Activated T-cell treated with anti-CD3 and anti-CD28 coated beads, Interleukin-2, amount 50 U/mL, for 24 hours (primary cell): ENCODE data around the gene COL28A1.
"Not testable (repeated sequence)": the region's sequence is repeated elsewhere in the genome, so short reads cannot be mapped to it uniquely, and the experiment has no call there.

Experiments
- DNase-seq: peaks from one replicate; pipeline ENCODE4 v3.0.0-alpha.2; 2020
- H3K27ac Mint-ChIP-seq: 2 replicates; pipeline ENCODE4 v1.8.0; 2020; ENCODE audit warnings: mild to moderate bottlenecking, mixed read lengths
- H3K27me3 Mint-ChIP-seq: 2 replicates; pipeline ENCODE4 v1.8.0; 2020; ENCODE audit warnings: mixed read lengths
- H3K36me3 Mint-ChIP-seq: 2 replicates; pipeline ENCODE4 v1.8.0; 2020; ENCODE audit warnings: low read depth, mixed read lengths
- H3K4me1 Mint-ChIP-seq: 2 replicates; pipeline ENCODE4 v1.8.0; 2020; ENCODE audit warnings: low read depth, mixed read lengths
- H3K4me3 Mint-ChIP-seq: 2 replicates; pipeline ENCODE4 v1.8.0; 2020; ENCODE audit warnings: mild to moderate bottlenecking, moderate library complexity, mixed read lengths
- H3K9me3 Mint-ChIP-seq: 2 replicates; pipeline ENCODE4 v1.8.0; 2020; ENCODE audit warnings: mixed read lengths

Gene COL28A1

DNA sequence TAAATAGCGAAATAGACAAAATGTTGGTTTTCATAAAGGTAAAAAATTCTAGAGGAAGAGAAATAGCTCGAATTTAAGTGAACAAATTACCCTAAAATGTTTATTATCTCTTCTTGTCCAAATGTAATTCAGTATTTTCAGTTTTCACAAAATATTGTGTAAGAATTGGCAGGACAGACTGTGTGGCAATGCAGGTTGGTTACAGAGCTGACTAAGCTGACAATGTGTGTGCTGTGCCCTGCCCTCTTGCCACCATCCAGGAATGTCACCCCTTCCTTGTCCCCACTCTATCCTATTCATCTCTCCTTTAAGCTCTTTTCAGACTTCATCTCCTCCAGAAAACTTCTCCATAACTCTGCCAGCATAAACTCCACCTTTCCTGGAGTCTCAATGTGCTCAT, 46.1 kb downstream of the COL28A1 start:
- no peak overlapping the region for H3K4me3 Mint-ChIP-seq
- no peak for DNase-seq
- H3K9me3 Mint-ChIP-seq = peaks cover 14% of the 10 kb centered on the region
- no peaks in the 10 kb centered on the region for H3K27me3 Mint-ChIP-seq
- H3K27ac Mint-ChIP-seq = no peak overlapping the region
- H3K36me3 Mint-ChIP-seq = no peaks in the 10 kb centered on the region
- no peaks in the 10 kb centered on the region for H3K4me1 Mint-ChIP-seq

DNA sequence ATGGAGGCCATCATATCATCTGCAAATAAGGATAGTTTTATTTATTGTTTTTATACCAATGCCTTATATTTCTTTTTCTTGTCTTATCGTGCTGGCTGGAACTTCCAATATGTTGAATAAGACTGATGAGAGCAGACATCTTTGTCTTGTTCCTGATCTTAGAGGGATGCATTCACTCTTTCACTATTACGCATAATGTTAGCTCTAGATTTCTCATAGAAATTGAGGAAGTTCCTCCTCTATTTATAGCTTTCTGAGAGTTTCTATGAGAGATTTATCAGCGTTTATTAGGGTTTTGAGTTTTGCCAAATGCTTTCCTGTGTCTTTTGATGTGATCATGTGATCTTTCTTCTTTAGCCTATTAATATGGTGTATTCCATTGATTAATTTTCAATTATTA, 49.3 kb downstream of the COL28A1 start:
- no peaks in the 10 kb centered on the region for H3K36me3 Mint-ChIP-seq
- H3K4me1 Mint-ChIP-seq = no peaks in the 10 kb centered on the region
- no peak overlapping the region for H3K27ac Mint-ChIP-seq
- no peak overlapping the region for H3K4me3 Mint-ChIP-seq
- H3K27me3 Mint-ChIP-seq = no peaks in the 10 kb centered on the region
- H3K9me3 Mint-ChIP-seq = peaks cover 22% of the 10 kb centered on the region
- DNase-seq = no peak

DNA sequence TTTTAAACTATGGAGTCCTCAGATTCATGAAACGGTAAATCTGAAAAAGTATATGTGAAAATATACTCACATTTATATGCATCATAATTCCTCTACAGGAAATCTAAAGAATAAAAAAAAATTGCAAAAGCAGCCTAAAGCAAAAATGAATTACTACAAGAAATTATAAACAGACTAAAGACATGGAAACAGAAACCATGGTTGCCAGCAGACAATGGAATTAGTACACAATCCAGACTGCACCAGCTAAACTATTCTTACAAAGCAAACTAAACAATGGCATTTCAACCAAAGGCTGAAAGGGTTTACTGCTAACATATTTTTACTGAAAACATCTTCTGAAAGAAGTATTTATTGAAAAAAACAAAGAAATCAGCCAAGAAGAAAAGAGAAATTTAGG, 51.6 kb downstream of the COL28A1 start:
- no peak overlapping the region for H3K4me3 Mint-ChIP-seq
- peaks cover 3% of the 10 kb centered on the region for H3K27me3 Mint-ChIP-seq
- H3K4me1 Mint-ChIP-seq = no peaks in the 10 kb centered on the region
- no peak for DNase-seq
- peaks cover 22% of the 10 kb centered on the region for H3K9me3 Mint-ChIP-seq
- H3K27ac Mint-ChIP-seq = no peak overlapping the region
- no peaks in the 10 kb centered on the region for H3K36me3 Mint-ChIP-seq

DNA sequence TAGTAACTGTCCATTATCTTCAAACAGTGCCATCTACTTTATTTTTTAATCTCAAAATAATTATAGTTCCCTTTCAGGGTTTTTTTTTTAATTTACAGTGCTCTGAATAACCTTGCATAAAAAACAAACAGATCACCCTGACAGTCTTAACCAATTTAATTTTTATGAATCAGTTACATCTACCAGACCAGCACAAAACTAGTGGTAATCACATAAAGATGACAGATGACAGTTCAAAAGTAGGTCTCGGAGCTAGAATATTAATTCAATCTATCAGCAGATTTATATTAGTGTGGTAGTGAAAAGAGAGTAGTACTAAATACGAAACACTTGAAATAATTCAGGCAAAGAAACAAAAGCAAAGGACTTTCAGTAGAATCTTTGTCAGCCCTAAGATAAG, 53.9 kb downstream of the COL28A1 start:
- Mint-ChIP-seq H3K4me3 (no peak overlapping the region), H3K27ac (no peak overlapping the region), H3K36me3 (no peaks in the 10 kb centered on the region), H3K9me3 (peaks cover 15% of the 10 kb centered on the region), H3K4me1 (no peaks in the 10 kb centered on the region), H3K27me3 (peaks cover 3% of the 10 kb centered on the region)
- no peak for DNase-seq

DNA sequence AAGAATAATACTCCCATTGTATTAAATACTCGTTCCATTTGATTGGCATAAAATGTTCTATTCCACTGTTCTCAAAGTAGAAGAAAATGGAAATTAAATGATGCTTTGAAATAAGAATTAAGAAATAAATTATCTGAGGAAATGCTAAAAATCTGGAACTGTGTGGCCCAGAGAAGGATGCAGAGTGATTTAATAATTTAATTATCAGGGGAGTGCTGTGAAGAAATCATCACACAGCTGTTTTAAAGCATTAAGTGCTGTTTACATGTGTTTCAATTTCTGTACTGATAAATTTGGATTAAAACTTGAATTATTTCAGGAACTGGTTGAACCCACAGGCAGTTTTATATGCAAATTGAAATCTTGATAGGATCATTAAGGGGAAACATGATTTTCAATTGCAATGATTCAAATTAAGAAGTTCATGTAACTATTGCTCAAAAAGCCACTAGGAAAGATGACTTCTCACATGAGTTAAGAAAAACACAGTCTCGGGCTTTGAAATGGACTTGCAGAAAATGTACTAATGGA, 56.3 kb downstream of the COL28A1 start:
- Mint-ChIP-seq H3K36me3 (no peaks in the 10 kb centered on the region), H3K27me3 (peaks cover 3% of the 10 kb centered on the region), H3K4me3 (no peak overlapping the region), H3K9me3 (peaks cover 6% of the 10 kb centered on the region), H3K4me1 (no peaks in the 10 kb centered on the region), H3K27ac (no peak overlapping the region)
- no peak for DNase-seq

DNA sequence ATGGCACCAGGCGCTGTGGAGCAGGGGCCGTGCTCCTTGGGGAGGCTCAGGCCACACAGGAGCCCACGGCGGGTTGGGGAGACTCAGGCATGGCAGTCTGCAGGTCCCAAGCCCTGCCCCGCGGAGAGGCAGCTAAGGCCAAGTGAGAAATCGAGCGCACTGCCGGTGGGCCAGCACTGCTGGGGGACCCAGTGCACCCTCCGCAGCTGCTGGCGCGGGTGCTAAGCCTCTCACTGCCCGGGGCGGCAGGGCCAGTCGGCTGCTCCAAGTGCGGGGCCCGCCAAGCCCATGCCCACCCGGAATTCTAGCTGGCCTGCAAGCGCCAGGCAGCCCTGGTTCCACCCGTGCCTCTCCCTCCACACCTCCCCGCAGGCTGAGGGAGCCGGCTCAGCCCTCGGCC, 57.1 kb downstream of the COL28A1 start:
- H3K4me3 Mint-ChIP-seq = no peak overlapping the region
- no peaks in the 10 kb centered on the region for H3K36me3 Mint-ChIP-seq
- H3K9me3 Mint-ChIP-seq = peaks cover 6% of the 10 kb centered on the region
- H3K27ac Mint-ChIP-seq = no peak overlapping the region
- H3K4me1 Mint-ChIP-seq = no peaks in the 10 kb centered on the region
- DNase-seq = no peak
- peaks cover 3% of the 10 kb centered on the region for H3K27me3 Mint-ChIP-seq

DNA sequence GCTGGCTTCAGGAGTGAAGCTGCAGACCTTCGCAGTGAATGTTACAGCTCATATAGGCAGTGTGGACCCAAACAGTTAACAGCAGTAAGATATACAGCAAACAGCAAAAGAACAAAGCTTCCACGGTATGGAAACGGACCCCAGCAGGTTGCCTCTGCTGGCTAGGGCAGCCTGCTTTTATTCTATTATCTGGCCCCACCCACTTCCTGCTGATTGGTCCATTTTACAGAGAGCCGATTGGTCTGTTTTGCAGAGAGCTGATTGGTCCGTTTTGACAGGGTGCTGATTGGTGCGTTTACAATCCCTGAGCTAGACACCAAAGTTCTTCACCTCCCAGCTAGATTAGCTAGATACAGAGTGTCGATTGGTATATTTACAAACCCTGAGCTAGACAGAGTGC, 58.0 kb downstream of the COL28A1 start:
- not testable (repeated sequence) for H3K27ac Mint-ChIP-seq, H3K36me3 Mint-ChIP-seq, H3K9me3 Mint-ChIP-seq, H3K27me3 Mint-ChIP-seq, DNase-seq, H3K4me3 Mint-ChIP-seq, H3K4me1 Mint-ChIP-seq

DNA sequence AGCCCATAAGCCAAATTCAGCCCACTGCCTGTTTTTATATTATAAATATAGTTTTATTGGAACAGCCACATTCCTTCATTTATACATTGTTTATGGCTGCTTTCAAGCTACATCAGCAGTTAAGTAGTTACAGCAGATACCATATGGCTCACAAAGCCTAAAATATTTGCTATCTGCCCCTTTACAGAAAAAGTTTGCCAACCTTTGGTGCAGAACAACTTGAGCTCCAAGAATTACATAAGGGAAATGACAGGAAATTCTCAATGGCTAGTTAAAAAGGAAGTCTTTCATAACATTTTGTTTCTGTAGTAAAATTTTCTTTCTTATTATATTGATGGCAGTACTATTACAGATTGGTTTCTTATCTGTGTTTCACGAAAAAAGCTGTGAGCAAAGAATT, 59.3 kb downstream of the COL28A1 start:
- no peaks in the 10 kb centered on the region for H3K9me3 Mint-ChIP-seq
- H3K27me3 Mint-ChIP-seq = peaks cover 3% of the 10 kb centered on the region
- no peak overlapping the region for H3K4me3 Mint-ChIP-seq
- no peak overlapping the region for H3K27ac Mint-ChIP-seq
- DNase-seq = no peak
- H3K4me1 Mint-ChIP-seq = no peaks in the 10 kb centered on the region
- H3K36me3 Mint-ChIP-seq = no peaks in the 10 kb centered on the region

DNA sequence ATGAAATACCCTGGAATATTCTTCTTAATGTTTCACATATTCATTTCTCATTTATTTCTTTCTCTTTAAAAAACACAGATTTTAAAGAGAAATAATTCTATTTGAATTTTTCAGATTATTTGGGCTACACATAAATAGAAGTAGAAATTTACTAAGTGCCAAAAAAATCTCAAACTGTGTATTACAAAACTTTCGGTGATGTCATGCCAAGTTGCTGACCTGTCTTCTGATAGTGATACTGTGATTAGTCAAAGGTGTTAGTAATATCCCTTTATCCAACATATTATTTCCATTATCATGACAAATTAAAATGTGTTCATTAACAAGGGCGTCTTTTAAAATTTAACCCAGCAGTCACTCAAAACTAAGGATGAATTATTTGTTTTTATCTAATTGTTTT, 60.1 kb downstream of the COL28A1 start:
- H3K4me1 Mint-ChIP-seq = no peaks in the 10 kb centered on the region
- no peak for DNase-seq
- H3K36me3 Mint-ChIP-seq = no peaks in the 10 kb centered on the region
- no peak overlapping the region for H3K4me3 Mint-ChIP-seq
- no peaks in the 10 kb centered on the region for H3K9me3 Mint-ChIP-seq
- peaks cover 3% of the 10 kb centered on the region for H3K27me3 Mint-ChIP-seq
- no peak overlapping the region for H3K27ac Mint-ChIP-seq

DNA sequence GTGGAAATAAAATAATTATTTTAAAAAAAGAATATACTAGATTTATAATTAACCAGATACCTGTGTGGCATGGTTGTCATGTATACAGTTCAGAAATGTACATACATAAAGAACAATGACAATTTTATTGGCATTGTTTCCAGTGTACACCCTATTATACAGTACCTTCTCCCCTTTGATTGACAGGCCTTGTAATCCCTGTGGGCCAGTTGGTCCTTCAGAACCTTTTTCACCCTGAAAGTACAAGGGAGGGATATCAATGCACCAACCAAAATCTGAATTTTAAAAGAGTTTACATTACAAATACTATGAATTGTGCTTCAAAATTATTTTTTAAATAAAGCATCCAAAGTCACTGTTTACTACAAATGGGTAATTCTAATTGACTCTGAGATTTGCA, 61.2 kb downstream of the COL28A1 start:
- no peak for DNase-seq
- Mint-ChIP-seq H3K4me3 (no peak overlapping the region), H3K27me3 (no peaks in the 10 kb centered on the region), H3K27ac (no peak overlapping the region), H3K4me1 (no peaks in the 10 kb centered on the region), H3K9me3 (no peaks in the 10 kb centered on the region), H3K36me3 (no peaks in the 10 kb centered on the region)

DNA sequence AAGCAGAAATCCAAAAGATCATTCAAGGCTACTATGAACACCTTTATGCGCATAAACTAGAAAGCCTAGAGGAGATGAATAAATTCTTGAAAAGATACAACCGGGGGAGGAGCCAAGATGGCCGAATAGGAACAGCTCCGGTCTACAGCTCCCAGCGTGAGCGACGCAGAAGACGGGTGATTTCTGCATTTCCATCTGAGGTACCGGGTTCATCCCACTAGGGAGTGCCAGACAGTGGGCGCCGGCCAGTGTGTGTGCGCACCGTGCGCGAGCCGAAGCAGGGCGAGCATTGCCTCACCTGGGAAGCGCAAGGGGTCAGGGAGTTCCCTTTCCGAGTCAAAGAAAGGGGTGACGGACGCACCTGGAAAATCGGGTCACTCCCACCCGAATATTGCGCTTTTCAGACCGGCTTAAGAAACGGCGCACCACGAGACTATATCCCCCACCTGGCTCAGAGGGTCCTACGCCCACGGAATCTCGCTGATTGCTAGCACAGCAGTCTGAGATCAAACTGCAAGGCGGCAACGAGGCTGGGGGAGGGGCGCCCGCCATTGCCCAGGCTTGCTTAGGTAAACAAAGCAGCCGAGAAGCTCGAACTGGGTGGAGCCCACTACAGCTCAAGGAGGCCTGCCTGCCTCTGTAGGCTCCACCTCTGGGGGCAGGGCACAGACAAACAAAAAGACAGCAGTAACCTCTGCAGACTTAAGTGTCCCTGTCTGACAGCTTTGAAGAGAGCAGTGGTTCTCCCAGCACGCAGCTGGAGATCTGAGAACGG, 70.5 kb downstream of the COL28A1 start:
- H3K4me3 Mint-ChIP-seq, H3K4me1 Mint-ChIP-seq: not testable (repeated sequence)

DNA sequence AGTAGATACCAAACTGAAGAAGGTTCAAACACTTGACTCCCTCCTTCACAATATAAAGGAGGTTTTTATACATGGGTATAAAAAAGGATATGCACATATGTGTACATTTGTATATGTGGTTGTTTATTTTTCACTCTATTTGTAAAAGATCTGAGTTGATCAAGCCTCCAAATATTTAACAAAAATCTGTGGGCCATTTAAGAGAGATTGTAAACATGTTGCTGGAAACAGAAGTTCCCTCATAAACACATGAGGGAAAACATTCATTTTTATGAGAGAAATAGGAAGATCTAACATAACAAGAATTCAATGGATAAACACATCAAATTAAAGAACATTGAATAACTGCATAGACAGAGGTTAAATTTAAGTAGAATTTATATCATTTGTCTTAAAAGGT, 81.7 kb downstream of the COL28A1 start:
- Mint-ChIP-seq H3K36me3 (no peaks in the 10 kb centered on the region), H3K27me3 (no peaks in the 10 kb centered on the region), H3K27ac (no peak overlapping the region), H3K9me3 (peaks cover 8% of the 10 kb centered on the region), H3K4me1 (no peaks in the 10 kb centered on the region), H3K4me3 (no peak overlapping the region)
- DNase-seq = no peak

More for the DNA sequence above, 70.5 kb downstream of the COL28A1 start:
- H3K9me3 Mint-ChIP-seq, H3K36me3 Mint-ChIP-seq, H3K27ac Mint-ChIP-seq, DNase-seq, H3K27me3 Mint-ChIP-seq: not testable (repeated sequence)

DNA sequence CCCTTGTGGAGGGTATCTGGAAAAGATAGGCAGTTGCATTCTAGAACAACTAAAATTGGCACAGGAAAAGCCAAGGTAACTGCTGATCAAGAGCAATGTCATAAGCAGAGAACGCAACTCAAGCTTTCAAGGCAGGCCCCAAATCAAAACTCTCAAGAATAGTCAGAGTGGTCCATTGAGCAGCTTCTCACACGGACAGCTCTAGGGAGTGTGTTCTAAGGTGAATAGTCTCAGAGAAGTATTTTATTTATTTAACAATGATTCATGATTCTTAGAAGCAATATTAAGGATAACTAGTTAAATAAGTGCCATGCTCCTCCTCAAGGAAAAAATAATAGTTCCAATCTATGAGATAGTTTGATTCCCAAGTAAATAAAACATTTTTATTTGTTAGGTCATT, 83.0 kb downstream of the COL28A1 start:
- no peak for DNase-seq
- H3K4me3 Mint-ChIP-seq = no peak overlapping the region
- H3K27me3 Mint-ChIP-seq = no peaks in the 10 kb centered on the region
- no peaks in the 10 kb centered on the region for H3K4me1 Mint-ChIP-seq
- no peak overlapping the region for H3K27ac Mint-ChIP-seq
- H3K36me3 Mint-ChIP-seq = no peaks in the 10 kb centered on the region
- peaks cover 17% of the 10 kb centered on the region for H3K9me3 Mint-ChIP-seq

DNA sequence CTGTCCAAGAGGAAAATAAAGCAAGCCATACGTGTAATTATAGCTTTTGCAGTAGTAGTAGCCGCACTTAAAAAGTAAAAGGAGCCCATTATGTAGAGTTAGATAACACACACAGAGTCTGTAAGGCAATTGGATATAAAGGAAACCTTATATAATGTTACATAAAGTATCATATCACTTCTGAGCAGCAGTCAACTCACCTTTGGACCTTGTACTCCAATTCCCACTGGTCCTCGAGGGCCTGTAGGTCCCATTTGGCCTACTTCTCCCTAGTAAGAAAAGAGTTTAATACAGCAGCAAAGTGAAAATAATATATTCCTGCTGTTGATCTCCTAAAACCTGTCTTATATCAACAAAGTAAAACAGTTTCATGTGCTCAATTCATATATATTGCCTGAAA, 83.6 kb downstream of the COL28A1 start:
- Mint-ChIP-seq H3K27me3 (no peaks in the 10 kb centered on the region), H3K36me3 (no peaks in the 10 kb centered on the region), H3K27ac (no peak overlapping the region)

DNA sequence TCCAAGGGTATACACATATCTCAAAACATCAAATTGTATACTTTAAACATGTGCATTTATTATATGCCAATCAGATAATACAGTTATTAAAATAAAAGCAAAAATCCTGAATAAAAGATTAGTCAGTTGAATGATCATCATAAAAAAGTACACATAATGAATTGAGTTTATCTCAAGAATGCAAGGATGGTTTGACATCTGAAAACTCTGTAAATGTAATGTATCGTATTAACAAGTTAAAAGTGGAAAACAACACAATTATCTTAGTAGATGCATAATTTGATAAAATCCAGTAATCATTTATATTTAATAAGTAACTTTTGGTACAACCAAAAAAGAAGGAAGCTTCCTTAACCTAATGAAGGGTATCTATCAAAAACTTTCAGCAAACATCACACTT, 86.6 kb downstream of the COL28A1 start:
- H3K27me3 Mint-ChIP-seq = no peaks in the 10 kb centered on the region
- H3K4me1 Mint-ChIP-seq = peaks cover under 1% of the 10 kb centered on the region
- peaks cover 2% of the 10 kb centered on the region for H3K36me3 Mint-ChIP-seq
- DNase-seq = no peak
- no peak overlapping the region for H3K27ac Mint-ChIP-seq
- H3K9me3 Mint-ChIP-seq = peaks cover 36% of the 10 kb centered on the region
- H3K4me3 Mint-ChIP-seq = no peak overlapping the region

More for the DNA sequence above, 83.6 kb downstream of the COL28A1 start:
- DNase-seq = no peak
- Mint-ChIP-seq H3K9me3 (peaks cover 20% of the 10 kb centered on the region), H3K4me3 (no peak overlapping the region), H3K4me1 (no peaks in the 10 kb centered on the region)

DNA sequence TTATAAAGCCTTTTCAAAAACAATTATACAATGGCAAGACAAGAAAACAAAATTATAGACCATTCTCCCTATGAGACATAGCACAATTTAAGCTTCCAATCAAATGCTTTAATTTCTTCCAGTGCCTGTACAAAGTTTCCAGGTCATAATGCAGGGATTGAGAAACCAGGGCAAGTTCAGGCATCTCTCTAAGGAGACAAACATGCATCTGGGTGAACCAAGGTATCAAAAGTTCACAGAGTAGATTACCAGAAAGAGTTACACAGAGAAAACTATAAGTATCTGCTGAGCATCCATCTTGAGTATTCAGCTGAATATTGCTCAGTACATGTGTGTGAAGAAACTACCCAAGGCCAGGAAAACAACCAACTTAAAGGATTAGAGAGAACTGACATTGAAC, 89.1 kb downstream of the COL28A1 start:
- no peak overlapping the region for H3K27ac Mint-ChIP-seq
- H3K4me1 Mint-ChIP-seq = peaks cover 9% of the 10 kb centered on the region
- DNase-seq = no peak
- H3K4me3 Mint-ChIP-seq = no peak overlapping the region
- H3K27me3 Mint-ChIP-seq = no peaks in the 10 kb centered on the region
- H3K9me3 Mint-ChIP-seq = peaks cover 36% of the 10 kb centered on the region
- H3K36me3 Mint-ChIP-seq = peaks cover 2% of the 10 kb centered on the region
